HG03280 (cell line): Measurements from ENCODE around the gene LARGE1.

ENCODE experiments used
- ATAC-seq: cut with Tn5 transposase; IDR thresholded peaks from one replicate; pipeline ENCODE4 v1.9.1; 2021; ENCODE audit warnings: mild to moderate bottlenecking, moderate library complexity; ENCODE audit not compliant: unreplicated experiment

The LARGE1 gene

DNA sequence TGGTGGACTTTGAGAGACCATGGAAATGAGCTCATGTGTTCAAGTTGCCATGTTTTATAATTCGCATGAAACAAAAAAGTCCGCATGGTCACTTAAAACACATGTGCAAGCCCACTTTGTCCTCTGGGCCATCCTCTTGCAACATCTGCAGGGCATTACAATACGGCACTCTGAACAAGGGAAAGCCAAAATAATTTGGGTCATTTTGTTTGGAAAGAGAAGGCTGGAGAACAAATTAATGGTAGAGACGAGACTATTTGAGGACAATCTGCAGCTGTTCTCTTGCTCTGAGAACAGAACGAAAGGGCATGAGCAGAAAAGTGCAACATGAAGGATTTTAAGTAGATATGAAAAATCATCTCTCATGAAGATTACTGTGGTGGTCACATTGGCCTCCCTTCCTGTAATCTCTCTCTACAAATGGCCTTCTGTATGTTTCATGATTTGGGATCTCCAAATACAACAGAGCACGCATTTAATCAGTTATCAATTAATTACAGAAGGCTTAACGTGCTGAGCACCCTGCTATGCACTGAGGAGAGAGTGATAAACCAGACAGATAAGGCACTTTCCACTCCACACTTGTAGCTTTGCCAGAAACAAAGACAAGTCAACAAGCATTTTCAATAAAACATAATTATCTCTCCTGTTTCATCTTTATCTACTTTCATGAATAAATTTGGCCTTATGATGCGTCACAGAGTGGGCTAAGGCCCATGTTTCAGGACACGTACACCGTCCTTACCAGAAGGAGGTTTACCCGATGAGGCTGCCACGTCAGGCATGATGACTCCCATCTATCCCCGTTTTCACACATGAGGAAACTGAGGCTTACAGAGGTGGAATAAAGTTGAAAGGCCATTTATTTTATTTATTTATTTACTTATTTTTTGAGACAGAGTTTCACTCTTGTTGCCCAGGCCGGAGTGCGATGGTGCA, 384.1 kb downstream of the LARGE1 start:
- ATAC-seq: no peak

DNA sequence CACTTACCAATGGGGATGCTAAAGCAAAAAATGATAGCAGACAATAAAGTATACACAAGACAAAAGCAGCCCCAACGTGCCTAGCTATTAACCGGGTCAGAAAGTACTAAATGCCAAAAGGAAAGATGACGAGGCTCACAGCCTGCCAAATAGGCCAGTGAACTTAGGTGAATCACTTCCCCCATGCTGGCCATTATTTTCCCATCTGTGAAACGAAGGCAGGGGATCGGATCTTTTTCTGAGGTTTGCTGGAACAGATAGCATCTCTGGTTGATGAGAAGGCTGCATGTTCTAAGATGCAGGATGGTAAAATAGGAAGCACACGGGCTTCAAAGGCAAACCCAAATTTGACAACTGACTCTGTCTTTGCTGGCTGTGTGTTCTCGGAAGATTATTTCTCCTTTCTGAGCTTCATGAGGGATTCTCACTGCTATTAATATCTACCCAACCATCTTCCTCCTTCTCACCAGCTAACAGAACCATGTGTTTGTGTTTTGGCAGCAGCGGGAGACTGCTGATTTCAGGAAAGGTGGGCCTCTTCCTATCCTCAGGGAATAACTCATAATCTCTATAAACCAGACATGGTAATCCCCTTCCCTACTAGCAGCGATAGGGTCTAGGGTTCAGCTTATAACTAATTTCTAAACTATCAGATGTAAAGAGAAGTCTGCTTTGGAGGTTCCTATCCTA, 390.7 kb downstream of the LARGE1 start:
- ATAC-seq: no peak

DNA sequence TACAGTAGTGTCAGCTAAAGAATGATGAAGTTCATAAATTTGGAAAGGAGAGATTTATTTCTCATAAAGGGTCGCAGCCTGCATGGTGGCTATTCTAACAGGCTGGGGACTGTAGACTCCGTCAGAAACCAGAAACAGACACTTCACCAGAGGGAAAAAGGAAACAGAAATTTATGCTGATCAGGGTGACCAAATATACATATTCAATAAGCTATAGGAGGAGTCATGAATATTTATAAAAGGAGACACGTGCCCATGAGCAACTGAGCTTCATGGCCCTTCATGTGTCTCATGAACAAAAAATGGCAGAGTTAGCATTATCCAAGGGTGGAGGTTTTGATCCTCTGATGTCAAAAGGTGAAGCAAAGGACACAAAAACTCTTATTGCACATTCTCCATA, 392.1 kb downstream of the LARGE1 start:
- ATAC-seq: no peak

DNA sequence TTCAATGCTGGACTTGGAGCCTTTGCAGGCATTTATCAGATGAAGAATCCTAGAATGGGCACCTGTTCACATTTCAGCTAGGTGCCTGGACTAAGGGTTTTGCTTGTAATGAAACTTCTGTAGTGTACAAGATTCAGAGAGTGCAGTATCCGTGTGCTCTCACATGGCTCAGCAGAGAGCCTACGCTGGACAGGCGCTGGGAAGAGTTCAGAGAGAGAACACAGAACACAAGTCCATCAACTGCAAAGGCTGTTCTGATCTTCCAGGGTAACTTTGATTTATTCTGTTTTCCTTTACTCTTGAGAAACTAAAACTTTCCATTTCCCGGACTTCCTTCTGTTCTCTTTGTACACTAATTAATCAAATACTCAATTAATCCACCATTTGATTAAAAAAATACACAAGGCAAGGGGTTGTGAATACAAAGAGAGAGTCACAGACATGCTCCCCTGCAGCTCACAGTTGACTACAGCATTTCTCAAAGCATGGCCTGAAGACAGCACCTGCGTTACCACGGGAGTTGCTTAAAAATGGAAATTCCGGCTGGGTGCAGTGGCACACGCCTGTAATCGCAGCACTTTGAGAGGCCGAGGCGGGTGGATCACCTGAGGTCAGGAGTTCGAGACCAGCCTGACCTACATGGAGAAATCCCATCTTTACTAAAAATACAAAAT, 393.7 kb downstream of the LARGE1 start:
- ATAC-seq: no peak

DNA sequence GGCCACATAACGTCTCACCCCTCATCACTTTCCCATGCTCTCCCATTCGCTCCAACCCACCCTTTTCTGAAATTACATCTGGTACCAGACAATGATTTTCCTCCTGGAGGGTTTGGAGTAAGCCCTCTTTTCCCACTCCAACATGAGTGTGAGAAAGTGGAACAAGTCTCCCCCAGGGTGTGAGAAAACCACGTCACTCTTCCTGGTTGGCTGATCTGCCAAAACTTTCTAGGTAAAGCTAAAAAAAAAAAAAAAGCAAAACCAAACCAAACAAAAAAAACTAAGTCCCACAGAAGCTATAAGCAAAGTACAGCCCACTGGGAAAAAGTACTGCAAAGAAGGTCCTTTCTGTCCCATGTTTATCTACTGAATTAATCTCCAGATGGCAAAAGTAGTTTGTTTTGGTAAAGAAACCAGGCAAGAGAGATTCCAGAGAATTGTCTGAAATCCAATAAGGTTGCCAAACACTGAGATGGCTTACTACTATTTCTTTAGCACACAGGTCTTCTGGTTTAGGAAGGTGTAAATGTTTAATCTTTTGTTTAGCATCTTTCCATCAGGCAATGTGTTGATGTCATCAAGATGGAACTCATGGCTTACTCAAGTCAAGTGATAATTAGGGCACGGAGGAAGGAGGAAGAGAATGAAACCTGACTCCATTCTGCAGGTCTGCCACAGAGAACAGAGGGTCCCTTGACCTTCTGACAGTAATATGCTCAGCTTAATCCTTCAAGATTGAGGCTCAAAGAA, 395.6 kb downstream of the LARGE1 start:
- no peak for ATAC-seq

DNA sequence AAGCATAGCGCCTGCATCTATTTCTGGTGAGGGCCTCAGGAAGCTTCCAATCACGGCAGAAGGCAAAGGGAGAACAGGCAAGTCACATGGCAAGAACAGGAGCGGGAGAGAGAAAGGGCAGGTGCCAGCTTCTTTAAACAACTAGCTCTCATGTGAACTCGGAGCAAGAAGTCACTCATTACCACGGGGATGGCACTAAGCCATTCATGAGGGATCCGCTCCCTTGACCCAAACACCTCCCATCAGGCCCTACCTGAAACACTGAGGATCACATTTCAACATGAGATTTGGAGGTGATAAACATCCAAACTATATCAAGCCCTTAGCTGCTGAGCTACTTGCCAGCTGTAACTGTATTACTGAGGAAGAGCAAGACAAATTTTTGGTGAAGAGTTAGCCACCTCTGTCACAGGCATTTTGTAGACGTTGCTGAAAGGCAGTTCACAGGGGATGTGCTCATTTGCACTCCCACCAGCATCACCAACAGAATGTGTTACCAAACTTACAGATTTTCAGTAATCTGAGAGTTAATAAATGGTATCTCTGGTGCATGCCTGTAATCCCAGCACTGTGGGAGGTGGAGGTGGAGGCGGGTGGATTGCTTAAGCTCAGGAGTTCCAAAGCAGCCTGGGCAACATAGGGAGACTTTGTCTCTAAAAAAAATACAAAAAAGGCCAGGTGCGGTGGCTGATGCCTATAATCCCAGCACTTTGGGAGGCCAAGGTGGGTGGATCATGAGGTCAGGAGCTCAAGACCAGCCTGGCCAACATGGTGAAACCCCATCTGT, 398.2 kb downstream of the LARGE1 start:
- no peak for ATAC-seq

DNA sequence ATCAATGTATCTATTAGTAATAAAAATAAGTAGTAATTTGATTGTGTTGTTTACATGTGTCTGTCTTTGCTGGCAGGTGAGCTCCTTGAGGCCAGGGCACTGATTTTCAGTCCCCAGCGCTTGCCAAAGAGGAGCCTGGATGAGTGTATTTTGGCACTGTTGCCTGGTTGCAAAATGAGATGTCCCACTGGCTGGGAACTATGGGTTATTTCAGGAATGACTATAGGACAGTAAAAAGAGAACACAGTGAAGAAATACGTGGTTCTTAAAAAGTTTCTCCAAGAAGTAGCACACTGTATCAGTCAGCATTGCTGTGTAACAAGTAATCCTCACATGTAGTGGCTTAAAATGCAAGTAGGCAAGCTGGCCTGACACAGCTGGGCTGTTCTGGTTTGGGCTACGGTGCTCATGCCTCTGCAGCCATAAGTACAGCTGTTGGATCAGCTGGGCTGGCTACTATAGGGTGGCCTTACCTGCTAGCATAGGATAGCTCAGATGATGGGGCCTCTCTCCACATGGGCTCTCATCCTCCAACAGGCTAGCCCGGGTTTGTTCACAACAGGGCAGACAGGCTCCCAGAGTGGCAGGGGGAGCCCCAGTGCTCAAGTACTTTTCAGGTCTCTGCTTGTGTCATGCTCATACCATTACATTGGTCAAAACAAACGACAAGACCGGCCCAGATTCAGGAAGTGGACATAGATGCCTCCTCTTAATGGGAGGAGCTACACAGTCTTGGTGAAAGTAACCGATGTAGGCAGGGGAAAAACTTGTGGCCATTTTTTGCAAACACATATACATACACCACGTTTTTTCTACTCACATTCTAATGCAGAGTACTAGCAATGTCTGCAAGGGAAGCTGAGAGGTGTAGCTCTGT, 399.1 kb downstream of the LARGE1 start:
- ATAC-seq: no peak

DNA sequence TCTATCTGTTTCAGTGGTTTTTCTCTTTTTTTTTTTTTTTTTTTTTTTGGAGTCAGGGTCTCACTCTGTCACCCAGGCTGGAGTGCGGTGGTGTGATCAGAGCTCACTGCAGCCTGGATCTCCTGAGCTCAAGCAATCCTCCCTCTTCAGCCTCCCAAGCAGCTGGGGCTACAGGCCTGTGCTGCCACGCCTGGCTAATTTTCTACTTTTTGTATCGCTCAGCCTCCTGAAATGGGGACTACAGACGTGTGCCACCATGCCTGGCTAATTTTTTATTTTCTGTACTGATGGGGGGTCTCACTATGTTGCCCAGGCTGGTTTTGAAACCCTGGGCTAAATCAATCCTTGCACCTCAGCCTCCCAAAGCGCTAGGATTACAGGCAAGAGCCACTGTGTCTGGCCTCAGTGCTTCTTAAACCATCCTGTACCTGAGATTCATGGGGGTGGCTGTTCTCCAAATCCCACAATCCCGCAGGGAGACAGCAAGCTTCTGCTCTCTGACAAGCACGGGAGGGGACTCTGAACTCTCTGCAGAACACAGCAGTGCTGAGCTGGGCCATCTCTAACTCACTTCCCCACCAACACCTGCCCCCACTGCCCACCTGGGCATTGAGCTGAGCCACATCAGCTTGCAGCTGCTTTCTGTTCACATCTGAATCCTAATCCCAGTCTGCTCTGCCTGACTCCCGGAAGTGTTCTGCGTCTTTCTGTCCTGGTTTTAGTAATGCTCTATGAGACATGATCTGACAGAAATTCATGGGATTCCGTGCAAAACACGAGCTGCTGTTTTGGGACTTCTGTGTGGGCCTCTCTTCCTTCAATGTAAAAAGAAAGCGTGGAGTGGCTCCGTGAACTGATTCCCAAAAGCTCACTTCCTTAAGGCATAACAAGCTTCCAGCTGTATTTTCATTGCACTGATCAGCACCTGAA, 400.0 kb downstream of the LARGE1 start:
- no peak for ATAC-seq

DNA sequence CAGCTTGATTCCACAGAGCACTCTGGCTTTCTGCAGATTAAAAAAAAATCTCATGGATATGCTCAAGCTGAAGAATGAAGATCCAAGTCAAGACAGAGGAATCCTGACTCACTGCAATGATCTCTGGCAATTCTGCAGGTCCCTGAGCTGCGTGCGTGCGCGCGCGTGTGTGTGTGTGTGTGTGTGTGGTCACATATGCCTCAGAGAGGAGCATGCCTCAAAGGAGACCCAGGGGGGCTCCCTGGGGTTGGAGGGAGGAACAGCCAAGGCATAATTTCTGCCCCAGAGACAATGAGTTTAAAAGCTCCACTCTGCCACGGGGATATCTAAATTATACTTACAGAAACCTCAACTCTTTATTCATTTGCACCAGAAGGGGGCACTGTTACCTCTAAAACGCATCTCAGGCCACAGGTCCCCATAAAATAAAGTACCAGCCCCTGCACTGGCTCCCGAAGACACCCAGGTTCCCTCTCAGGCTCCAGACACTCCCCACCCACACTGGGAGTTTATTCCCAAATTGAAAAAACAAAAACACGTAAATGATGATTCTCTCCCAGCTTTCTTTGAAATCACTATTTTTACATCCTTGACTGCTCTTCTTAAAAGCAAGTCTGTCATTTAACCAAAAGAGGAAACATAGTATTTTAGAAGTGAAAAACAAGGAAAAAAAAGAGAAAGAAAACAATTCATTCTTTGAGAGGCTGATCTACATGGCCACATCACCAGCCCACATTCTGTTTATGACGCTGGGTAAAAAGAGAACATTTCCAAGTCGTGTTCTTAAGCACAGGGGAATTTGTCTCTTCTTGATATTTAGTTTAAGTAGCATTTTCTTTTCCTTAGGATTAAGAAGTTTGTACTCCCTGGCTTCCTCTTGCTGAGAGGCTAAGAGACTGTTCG, 401.0 kb downstream of the LARGE1 start:
- ATAC-seq: no peak

DNA sequence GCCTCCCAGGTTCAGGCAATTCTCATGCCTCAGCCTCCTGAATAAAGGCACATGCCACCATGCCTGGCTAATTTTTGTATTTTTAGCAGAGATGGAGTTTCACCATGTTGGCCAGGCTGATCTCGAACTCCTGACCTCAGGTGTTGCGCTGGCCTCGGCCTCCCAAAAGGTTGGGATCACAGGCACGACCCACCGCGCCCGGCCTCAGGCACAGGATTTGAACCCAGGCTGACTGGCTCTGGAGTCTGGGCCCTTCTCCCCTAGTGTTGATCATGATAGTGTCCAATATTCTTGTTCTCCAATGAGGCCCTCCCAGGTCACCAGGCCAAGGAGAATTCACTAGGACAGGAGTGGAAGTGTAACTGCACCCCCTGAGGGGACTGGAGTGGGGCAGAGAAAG, 401.9 kb downstream of the LARGE1 start:
- ATAC-seq: no peak

DNA sequence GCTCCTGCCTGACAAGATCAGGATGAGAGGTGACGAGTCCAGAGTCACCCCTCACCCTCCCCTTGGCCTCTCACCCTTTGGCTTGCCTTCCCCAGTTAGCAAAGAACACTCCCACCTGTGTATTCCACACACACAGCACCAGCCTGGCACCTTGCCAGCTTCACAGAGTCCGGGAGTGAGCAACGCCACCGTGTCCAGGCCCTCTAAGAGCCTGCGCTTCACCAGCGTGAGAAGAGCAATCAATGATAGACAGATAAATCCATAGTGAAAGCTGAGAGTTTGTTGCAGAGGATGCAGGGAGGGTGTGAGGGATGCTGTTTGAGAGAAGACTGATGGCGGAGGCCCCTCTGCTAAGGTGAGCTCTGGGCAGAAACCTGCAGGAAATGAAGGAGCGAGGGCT, 404.5 kb downstream of the LARGE1 start:
- no peak for ATAC-seq

DNA sequence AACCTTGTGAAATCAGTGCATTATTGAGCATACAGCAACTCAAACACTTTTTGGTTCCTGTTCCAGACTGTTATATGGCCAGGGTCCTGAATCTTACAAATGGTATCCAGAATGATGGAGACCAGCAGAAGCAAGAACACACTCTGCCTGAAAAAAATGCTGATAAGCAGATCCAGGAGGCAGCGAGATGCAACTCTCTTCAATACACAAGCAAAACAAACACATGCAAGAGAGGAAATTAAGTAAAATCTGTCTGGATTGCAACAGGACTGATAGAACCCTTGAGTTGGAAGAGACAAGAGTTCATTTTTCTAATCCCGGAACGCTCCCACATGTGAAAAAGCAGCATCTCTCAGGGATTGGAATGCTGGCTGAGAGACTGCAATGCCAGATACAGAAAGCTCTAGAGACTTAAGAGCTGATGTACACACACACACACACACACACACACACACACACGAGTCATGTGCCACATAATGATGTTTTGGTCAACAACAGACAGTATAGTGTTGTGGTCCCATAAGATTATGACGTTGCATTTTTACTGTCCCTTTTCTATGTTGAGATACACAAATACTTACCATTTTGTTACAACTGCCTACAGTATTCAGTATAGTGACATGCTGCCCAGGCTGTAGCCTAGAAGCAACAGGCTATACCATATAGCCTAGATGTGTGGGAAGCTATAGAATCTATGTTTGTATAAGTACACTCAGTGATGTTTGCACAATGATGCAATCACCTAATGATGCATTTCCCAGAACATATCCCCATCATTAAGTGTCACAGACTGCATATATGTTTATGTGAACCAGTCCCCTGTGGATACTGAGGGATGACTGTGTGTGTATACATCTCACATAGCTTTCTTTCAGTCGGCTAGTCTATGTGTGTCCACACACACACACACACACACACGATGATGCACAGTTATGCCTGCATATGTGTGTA, 406.6 kb downstream of the LARGE1 start:
- ATAC-seq: no peak

DNA sequence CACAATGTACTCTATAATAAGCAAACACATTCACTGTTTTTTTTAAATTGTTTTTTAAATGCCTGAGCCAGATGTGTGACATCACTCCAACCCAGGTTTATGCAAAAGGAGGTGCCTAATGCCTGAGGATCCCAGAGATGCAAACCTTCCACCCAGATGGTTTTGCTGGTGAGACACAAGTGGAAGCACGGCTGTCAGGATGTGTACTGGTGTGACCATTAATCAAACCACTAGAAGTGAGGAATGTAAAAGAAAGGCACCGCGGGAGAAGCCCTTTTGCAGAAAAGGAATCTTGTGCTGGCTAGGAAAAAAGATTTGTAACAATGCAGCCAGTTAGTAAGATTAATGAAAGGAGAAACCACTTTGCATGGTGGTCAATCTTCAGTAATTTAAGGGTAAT, 407.4 kb downstream of the LARGE1 start:
- no peak for ATAC-seq

DNA sequence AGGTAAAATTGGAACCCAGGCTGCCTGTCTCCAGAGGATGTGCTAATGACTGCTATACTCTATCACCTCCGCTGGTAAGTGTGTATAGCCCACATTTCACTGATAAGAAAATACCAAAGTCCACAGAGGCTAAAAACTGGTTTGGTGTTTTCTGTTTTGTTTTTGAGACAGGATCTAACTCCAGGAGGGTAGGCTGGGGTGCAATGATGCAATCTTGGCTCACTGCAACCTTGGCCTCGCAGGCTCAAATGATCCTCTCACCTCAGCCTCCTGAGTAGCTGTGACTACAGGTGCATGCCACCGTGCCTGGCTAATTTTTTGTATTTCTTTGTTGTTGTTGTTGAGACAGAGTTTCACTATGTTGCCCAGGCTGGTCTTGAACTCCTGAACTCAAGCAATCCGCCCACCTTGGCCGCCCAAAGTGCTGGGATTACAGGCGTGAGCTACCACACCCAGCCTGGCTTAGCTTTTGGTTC, 409.8 kb downstream of the LARGE1 start:
- ATAC-seq: no peak

DNA sequence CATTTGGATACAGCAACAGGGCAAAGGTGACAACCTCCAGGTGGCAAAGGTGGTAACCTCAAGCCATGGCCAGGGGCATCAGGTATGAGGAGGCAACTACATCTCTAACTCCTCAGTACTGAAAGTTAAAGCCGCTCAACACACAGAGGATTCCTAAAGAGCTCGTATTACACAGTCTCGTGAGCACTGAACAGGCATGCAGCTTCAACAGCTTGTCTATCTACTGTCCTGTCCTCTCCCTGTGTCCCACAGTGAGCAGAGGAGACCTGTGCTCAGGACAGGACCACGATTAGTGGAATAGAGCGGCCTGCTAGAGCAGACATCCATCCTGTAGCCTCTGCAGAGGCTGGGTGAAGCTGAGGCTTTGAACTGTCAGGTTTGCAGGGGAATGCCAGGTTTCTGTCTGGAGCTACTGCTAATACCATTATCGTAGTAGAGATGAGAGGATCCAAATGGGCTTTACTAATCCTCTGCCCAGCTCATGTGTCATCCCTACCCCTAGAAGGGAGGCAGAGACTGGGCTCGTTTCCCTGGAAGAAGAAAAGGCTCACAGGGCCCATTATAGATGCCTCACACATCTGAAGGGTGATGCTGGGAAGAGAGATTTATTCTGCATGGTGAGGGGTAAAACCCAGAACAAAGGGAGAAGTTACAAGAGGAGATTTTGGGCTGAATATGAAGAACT, 415.2 kb downstream of the LARGE1 start:
- ATAC-seq: no peak
